Keratinocyte (primary cell): ENCODE data around the gene MIB2. TPM values are rescaled to one million over a fixed set of nuclear protein-coding genes. Genes with fewer than 3 reads are reported as not detected.
A peak's percentile ranks its signal among the peaks of the same experiment; 100 is the strongest.

ENCODE experiments used
- DNase-seq: peaks from one replicate; pipeline ENCODE4 v3.0.0-alpha.2; 2011; ENCODE audit warnings: low read depth, missing footprints, low spot score
- FAIRE-seq: peaks from 2 replicates; lab custom pipeline; 2011; peaks lifted over from hg19 to GRCh38; lab: Jason Lieb, UNC
- H2AFZ ChIP-seq: 2 replicates; pipeline ENCODE4 v1.6.0; 2012; ENCODE audit warnings: low read length, control low read depth, inconsistent platforms; ENCODE audit not compliant: control insufficient read depth
- H3K27ac ChIP-seq: 2 replicates; pipeline ENCODE4 v1.5.1; 2011; ENCODE audit warnings: low read length; ENCODE audit not compliant: control insufficient read depth, insufficient read depth
- H3K27me3 ChIP-seq: 3 replicates; pipeline ENCODE4 v1.6.0; 2011; ENCODE audit warnings: low read length; ENCODE audit not compliant: control insufficient read depth, insufficient read depth; ENCODE audit errors: extremely low read depth
- H3K36me3 ChIP-seq, 2 experiments: 2 replicates in 1 of 2; 3 replicates in 1 of 2; pipeline ENCODE4 v1.5.1; 2011; ENCODE audit warnings: low read length in 2 of 2, mild to moderate bottlenecking in 1 of 2; ENCODE audit not compliant: control insufficient read depth in 2 of 2, insufficient read depth in 2 of 2; ENCODE audit errors: extremely low read depth in 1 of 2
- H3K4me1 ChIP-seq: 3 replicates; pipeline ENCODE4 v1.5.1; 2011; ENCODE audit warnings: low read length; ENCODE audit not compliant: control insufficient read depth, insufficient read depth; ENCODE audit errors: extremely low read depth
- H3K4me2 ChIP-seq: 3 replicates; pipeline ENCODE4 v1.6.0; 2011; ENCODE audit warnings: low read depth, low read length; ENCODE audit not compliant: control insufficient read depth, insufficient read depth; ENCODE audit errors: extremely low read depth
- H3K4me3 ChIP-seq, 3 experiments: fragments of 200-600 bp in 1 of 3; sonication (generic) in 1 of 3; 2 replicates in 2 of 3; 3 replicates in 1 of 3; pipeline ENCODE4 v1.5.1; 2011 to 2016; ENCODE audit warnings: low read length in 3 of 3, mild to moderate bottlenecking in 3 of 3, control low read depth in 2 of 3, inconsistent platforms in 1 of 3, low read depth in 1 of 3, mixed read lengths in 1 of 3, mixed run types in 1 of 3, moderate library complexity in 1 of 3; ENCODE audit not compliant: control insufficient read depth in 2 of 3, insufficient read depth in 2 of 3; ENCODE audit errors: extremely low read depth in 1 of 3
- H3K79me2 ChIP-seq: 2 replicates; pipeline ENCODE4 v1.6.0; 2012; ENCODE audit warnings: low read length; ENCODE audit not compliant: control insufficient read depth, insufficient read depth
- H3K9ac ChIP-seq: 3 replicates; pipeline ENCODE4 v1.6.0; 2011; ENCODE audit warnings: low read length; ENCODE audit not compliant: control insufficient read depth, insufficient read depth; ENCODE audit errors: extremely low read depth
- H3K9me1 ChIP-seq: 3 replicates; pipeline ENCODE4 v1.6.0; 2011; ENCODE audit warnings: low read length; ENCODE audit not compliant: control insufficient read depth, insufficient read depth; ENCODE audit errors: extremely low read depth
- H3K9me3 ChIP-seq: 2 replicates; pipeline ENCODE4 v1.5.1; 2012; ENCODE audit warnings: low read depth, low read length; ENCODE audit not compliant: control insufficient read depth
- H4K20me1 ChIP-seq: 3 replicates; pipeline ENCODE4 v1.6.0; 2011; ENCODE audit warnings: low read length; ENCODE audit not compliant: control insufficient read depth, insufficient read depth; ENCODE audit errors: extremely low read depth
- CTCF ChIP-seq, 3 experiments: IDR thresholded peaks in 1 of 3; conservative IDR thresholded peaks in 1 of 3; optimal IDR thresholded peaks in 1 of 3; 2 replicates in 2 of 3; 3 replicates in 1 of 3; pipeline versions ENCODE3 to v1.5.1; 2011; ENCODE audit warnings: low read length in 3 of 3, mild to moderate bottlenecking in 3 of 3, moderate library complexity in 2 of 3, control low read depth in 1 of 3, inconsistent platforms in 1 of 3; ENCODE audit not compliant: insufficient read depth in 2 of 3; ENCODE audit errors: extremely low read depth in 1 of 3
- EZH2 ChIP-seq: IDR thresholded peaks from one replicate; pipeline ENCODE4 v1.6.1; 2012; ENCODE audit warnings: inconsistent platforms, mild to moderate bottlenecking, low read length, moderate library complexity
- dilution Hi-C: fragments of 300-500 bp; cut with MboI; formaldehyde crosslinking; loops from one replicate; pipeline ENCODE4 v1.7.0; 2020; ENCODE audit warnings: low sequenced_read_pairs; ENCODE audit not compliant: extremely low pct_ligation_motif_present
- polyA plus RNA-seq, 5 experiments: library from polyadenylated mRNA; depleted of rRNA in 3 of 5; stranded (reverse) in 3 of 5; stranded (forward) in 1 of 5; unstranded in 1 of 5; fragments of >200 nt; gene quantifications; 1 replicate in 1 of 5; 2 replicates in 3 of 5; 3 replicates in 1 of 5; pipeline versions ENCODE4 v1.2.1 to v1.2.3, GENCODE V29; 2011 to 2012; ENCODE audit warnings: missing spikeins in 2 of 5, low read depth in 1 of 5, low replicate concordance in 1 of 5

The MIB2 gene
- polyA plus RNA-seq, 1 donor (not counting 4 experiments of a cell fraction or from before 2014, with no cell fraction given) = 13.9 TPM

DNA sequence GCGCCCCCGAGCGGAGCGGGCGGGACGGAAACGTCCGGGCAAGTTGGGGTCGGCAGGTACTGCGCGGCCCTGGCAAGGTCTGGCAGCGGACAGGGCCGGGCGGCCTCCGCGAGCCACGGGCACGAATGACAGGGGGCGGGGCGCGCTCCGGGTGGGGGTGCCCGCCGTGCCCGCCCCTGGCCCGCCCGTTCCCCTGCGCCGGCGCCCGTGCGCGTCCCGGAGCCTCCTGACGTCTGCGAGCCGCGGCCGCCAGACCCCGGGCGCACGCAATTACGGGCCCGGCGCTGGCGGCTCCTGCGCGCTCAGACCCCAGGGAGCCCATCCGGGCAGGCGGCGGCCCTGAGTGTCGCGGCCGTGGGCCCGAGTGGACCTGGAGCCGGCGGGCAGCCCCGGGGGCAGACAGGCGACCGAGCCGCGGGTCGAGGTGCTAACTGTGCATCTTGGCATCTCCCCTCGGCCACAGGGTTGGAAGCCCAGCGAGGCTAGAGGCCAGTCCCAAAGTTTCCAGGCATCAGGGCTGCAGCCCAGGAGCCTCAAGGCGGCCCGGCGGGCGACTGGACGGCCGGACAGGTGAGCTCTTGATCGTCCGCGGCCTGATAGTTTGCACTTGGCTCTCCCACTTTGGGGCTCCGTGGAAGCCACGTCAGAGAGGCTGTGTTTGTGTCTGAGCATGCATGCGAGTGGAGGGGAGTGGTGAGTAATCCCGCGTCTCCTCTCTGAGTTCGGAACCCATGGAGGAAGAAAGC lies 918 bp downstream of the MIB2 start:
- Histone ChIP-seq H4K20me1 (no peaks in the 10 kb centered on the region), H3K4me2 (peak overlapping the region; percentile 91), H3K9me1 (no peaks in the 10 kb centered on the region), H3K79me2 (peaks cover 13% of the 10 kb centered on the region), H3K4me3 (peak overlapping the region; percentile 87 to 96 (median 90)), H3K9me3 (no peaks in the 10 kb centered on the region), H3K27ac (peak overlapping the region; percentile 96), H3K9ac (peak overlapping the region; percentile 96), H3K27me3 (no peaks in the 10 kb centered on the region), H3K4me1 (peaks cover 18% of the 10 kb centered on the region), H2AFZ (peak overlapping the region; percentile 43), H3K36me3 (peaks cover 0 to 3% of the 10 kb centered on the region in 2 experiments)
- no peak for FAIRE-seq
- dilution Hi-C loops = no loop called here
- DNase-seq = no peak
- TF ChIP-seq EZH2 (no peak), CTCF (optimal IDR thresholded peaks at IDR 0.05 in 1 of 3, IDR thresholded peaks at IDR 0.05 in 1 of 3, conservative IDR thresholded peaks at IDR 0.05 in 1 of 3; ENCODE audit: extremely low read depth in 1 of 3, insufficient read depth in 2 of 3, low read length in 3 of 3) (no peak)

GRCh38 chr1:1616838-1617237 lies 1.5 kb downstream of the MIB2 start:
- Histone ChIP-seq H3K4me1 (peaks cover 18% of the 10 kb centered on the region), H3K4me2 (peak overlapping the region; percentile 91), H3K9ac (peak overlapping the region; percentile 96), H3K27ac (no peak overlapping the region), H3K4me3 (peak overlapping the region; percentile 87 to 96 (median 90)), H3K9me1 (no peaks in the 10 kb centered on the region), H3K79me2 (peaks cover 13% of the 10 kb centered on the region), H3K36me3 (peaks cover 0 to 3% of the 10 kb centered on the region in 2 experiments), H3K27me3 (no peaks in the 10 kb centered on the region), H2AFZ (no peak overlapping the region), H4K20me1 (no peaks in the 10 kb centered on the region), H3K9me3 (no peaks in the 10 kb centered on the region)
- TF ChIP-seq EZH2 (no peak), CTCF (optimal IDR thresholded peaks at IDR 0.05 in 1 of 3, IDR thresholded peaks at IDR 0.05 in 1 of 3, conservative IDR thresholded peaks at IDR 0.05 in 1 of 3; ENCODE audit: extremely low read depth in 1 of 3, insufficient read depth in 2 of 3, low read length in 3 of 3) (no peak)
- dilution Hi-C loops = no loop called here
- FAIRE-seq (no peak), DNase-seq (no peak)
